MM.1S (cell line): ENCODE measurements around the gene OVCA2.

ENCODE experiments used
- EZH2 ChIP-seq: fragments of 300-600 bp; sonication (generic); optimal IDR thresholded peaks from 2 replicates; pipeline ENCODE3; 2017; ENCODE audit warnings: low read depth, mild to moderate bottlenecking, antibody characterized with exemption, low read length, mixed read lengths
- TF ChIP-seq, protein P1 (sequence below): fragments of 300-600 bp; sonication (generic); IDR thresholded peaks from 2 replicates; pipeline ENCODE4 v1.5.1; 2016; ENCODE audit warnings: antibody characterized with exemption, low read length, mixed read lengths

DNA sequence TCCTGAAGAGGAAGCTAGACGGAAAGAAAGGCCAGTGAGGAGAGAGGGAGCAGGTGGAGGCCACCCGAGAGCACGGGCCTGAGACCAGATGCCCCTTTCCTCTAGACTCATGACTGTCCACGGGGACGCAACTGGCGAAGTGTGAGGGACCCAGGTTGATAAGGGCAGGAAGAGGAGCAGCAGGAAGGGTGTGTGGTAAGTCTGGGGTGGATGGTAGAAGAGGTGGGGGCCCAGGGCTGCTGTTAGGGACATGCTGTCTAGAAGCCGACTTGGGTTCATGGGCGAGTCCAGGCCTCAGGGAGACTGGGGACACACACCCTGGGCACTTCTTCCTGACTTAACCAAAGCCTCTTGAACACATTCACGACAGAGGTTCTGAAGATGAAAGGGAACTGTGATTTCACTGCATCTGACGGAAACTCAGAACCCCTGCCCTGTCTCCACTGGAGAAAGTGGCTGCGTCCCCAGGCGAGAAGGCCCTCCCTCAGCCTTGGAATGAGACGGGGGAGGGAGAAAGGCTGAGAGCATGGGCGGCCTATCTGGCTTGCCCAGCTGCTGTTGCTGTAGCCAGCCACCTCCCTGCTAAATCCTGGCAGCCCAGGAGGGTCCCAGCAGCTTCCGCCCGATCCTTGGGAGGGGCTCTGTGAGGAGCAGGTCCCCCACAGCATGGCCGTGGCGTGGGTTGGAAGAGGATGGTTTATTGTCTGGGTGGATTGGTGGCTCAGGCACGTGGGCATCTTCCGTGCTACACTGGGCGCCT is 19.0 kb downstream of the OVCA2 start:
- TF ChIP-seq, protein P1, sequence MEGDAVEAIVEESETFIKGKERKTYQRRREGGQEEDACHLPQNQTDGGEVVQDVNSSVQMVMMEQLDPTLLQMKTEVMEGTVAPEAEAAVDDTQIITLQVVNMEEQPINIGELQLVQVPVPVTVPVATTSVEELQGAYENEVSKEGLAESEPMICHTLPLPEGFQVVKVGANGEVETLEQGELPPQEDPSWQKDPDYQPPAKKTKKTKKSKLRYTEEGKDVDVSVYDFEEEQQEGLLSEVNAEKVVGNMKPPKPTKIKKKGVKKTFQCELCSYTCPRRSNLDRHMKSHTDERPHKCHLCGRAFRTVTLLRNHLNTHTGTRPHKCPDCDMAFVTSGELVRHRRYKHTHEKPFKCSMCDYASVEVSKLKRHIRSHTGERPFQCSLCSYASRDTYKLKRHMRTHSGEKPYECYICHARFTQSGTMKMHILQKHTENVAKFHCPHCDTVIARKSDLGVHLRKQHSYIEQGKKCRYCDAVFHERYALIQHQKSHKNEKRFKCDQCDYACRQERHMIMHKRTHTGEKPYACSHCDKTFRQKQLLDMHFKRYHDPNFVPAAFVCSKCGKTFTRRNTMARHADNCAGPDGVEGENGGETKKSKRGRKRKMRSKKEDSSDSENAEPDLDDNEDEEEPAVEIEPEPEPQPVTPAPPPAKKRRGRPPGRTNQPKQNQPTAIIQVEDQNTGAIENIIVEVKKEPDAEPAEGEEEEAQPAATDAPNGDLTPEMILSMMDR: no peak
- no peak for TF ChIP-seq EZH2
